ENCODE data around the gene FOXJ1. TPM values are rescaled to one million over a fixed set of nuclear protein-coding genes. Genes with fewer than 3 reads are reported as not detected.

Gene FOXJ1
- polyA plus RNA-seq, 4 donors: 18.7 to 31.7 (median 19.4) TPM

DNA sequence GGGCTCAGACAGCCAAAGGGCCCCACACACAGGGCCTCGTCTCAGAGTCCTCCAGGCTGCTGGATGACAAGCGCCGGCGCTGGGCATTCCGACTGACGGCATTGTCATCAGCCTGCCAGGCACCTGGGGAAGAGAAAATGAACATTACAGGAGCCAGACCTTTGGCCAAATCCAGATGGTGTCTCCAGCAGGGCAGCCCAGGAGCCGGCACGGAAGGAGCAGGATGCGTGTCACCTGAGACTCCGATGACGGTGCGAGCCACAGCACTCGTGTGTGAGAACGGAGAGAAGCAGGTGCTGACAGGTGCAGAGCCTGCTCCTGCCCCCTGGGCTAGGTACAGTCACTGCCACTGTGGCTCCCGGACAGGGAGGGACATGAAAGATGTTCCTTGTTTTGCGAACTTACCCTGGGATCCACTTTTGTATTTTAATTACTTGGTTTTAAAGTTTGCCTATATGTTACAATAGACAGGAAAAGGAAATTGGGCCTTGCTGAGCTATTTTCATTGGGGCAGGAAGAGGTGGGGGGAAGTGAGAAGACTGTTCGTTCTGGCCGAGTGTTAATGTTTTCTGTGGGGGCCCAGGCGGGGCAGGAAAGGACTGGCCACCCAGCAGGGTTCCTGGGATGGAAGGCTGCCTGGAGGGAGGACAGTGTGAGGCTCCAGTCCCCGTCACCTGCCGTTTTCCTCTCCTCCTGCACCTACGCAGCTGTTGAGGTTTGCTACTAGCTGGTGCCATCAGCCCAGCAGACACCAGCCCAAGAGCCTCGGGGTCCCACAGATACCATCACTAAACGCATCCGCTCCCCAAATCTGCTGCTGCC lies 4.4 kb upstream of the FOXJ1 start:
- DNase-seq (ENCODE audit: low read depth in 4 of 4, low spot score in 3 of 4): no peak

DNA sequence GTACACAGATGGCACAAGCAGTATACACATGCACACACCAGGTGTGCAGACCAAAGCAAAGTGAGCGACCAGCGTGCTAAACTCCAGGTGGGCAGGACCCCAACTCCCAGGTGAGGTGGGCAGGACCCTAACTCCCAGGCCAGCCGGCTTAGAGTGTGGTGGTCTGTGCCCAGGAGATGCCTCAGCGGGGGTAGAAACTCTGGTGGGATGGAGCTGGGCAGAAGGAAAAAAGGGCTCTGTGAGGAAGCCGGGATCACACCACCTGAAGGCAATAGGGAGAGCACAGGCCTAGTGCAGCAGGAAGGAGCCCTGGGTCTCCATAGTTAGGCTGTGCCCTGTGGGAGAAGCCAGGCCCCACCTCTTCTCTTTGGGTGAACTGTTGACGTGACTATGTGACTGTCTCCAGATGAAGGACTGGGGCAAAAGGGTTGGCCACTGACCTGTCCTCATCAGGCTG lies 1.6 kb upstream of the FOXJ1 start:
- no peak for DNase-seq (ENCODE audit: low read depth in 4 of 4, low spot score in 3 of 4)

DNA sequence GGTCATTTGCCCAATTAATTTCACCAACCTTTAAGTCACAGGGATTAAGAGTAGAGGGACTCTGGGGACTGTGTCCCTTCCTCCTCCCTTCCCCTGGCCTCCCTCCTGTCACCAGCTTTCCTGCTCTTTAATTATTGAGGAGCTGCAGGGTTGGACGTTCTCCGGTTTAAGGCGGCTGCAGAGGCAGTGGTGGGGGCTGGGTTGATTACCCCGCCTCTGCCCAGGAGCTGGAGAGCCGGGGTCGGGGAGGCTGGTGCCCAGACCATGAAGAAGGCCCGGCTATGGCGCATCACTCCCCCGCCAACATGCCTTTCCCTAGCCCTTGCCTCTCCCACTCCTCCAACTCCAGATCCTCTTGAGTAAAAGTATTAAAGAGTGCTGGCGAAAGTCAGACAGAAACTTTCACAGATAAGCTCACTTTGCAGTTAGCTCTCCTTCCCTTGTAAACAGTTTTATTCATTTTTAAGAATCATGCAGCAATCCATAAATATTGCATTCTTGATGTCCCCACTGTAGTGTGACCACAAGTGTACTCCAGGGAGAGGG lies 1.1 kb upstream of the FOXJ1 start:
- DNase-seq (ENCODE audit: low read depth in 4 of 4, low spot score in 3 of 4): no peak

DNA sequence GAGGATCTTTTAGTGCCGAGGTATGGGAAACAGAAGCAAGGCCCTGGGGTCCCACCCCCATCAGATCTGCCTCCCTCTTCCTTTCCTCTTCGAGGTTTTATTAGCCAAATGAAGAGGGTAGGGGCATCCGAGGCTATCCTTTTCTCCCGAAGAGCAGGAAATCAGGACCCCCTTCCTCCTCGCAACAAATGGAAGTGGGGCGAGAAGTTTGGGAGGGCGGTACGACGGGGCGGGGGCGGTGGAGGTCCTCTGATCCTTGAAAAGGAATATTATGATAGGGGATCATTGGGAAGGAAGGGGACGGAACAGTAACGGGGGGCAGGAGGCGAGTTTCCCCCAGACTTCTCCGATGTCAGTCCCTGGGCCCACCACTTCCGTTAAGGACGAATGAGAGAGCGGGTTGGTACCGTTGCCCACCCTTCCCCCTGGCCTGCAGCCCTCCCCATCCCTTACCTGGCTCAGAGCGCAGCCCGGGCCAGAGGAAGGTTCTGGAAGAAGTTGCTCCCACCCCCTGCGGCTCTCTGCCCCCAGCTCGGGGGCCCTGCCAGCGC lies 309 bp downstream of the FOXJ1 start:
- no peak for DNase-seq (ENCODE audit: low read depth in 4 of 4, low spot score in 3 of 4)

DNA sequence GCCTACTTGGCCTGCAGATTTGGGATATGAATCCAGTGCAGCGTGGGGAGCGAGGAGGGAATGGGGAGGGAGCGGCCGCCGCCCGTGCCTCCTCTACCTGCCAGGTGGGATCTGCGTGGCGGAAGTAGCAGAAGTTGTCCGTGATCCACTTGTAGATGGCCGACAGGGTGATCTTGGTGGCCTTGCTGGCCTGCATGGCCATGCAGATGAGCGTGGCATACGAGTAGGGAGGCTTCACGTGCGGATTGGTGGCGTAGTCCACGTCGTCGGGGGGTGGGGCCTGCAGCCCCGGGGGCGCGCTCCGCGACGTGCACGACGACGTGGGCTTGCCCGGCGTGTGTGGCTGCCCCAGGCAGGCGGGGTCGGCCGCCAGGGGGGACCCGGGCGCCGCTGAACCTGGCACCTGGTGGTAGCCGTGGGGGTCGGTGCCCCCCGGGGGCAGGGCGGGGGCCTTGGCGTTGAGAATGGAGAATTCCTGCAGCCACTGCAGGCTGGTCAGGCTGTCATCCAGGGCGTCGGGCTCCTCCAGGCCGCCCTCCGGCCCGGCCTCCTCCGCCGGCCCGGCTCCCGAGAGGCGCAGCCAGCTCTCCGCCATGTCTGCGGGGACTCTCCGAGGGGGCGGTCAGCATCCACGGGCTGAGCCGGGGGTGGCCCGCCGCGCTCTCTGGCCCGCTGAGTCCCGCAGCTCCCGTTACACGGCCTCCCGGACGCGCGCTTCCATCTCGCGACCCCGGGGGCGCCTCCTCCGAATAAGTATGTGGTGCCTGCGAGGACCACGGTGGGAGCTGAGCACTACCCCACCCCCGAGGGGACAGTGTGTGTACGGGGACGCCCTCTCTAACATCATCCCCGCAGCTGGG lies 1.0 kb downstream of the FOXJ1 start:
- no peak for DNase-seq (ENCODE audit: low read depth in 4 of 4, low spot score in 3 of 4)

DNA sequence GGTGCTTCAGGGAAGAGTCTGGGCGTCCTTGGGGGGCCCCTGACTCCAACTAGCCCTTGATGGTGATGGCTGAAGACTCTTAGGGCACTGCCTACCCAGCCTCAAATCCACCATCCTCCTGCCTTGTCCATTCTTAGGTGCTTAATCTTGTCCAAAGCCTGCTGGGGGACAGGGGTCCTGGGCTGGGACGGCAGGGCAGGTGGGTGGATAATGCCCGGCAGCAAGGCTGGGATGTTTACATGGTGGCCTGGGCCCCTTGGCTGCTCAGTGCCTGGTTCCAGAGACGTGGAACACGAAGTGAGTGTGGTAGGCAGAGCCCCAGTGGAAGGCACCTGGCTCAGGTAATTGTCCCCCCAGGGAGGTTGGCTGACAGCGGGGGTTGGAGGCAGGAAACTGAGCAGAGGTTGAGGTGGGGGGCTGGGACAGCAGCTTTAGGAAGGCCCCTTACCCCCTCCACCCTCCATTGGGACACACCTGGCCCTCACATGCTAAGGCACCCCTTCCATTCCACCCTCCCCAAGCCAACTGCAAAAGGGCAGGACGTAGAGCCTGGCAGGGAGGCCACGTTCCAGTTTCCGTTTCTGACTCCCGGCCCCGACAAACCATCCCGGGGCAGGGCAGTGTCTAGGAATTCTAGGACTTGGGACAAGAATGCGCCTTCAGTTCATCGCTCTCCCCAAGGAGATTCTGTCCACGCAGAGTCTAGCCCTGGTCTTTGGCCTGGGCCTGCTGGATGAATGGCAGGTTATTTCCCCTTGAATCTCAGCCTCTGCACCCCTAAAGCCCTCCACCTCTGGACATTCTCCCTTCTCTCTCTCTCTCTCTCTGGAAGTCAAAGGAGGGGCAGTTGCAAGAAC lies 1.9 kb downstream of the FOXJ1 start:
- no peak for DNase-seq (ENCODE audit: low read depth in 4 of 4, low spot score in 3 of 4)

DNA sequence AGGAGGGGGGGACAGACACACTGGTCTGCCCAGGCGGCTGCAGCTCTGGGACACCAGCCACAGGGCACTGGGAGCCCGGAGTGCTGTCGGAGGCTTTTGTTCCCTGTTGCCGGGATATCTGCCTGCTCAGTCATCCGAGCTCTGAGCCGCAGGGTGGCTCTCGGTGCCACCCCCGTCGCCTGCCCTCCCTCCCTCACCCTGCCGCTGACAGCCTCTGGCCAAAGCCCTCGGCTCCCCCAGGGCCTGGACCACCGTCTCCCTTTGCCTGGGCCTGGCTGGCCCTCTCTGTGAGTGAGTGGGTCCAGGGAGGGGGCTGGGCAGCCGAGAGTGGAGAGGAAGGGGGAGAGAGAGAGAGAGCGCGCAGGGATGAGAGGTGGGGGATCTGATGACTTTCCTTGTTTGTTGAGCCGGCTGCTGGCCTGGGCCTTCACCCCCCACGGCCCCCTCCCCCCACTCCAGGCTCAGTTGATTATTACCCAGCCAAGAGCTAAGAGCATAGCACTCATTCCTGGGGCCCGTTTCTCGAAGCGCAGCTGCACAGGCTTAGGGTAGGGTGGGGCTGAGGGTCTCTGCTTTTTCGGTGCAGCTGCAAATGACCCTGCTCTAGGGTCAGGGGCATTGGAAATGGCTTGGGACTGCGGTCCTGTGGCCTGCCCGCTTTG lies 2.7 kb downstream of the FOXJ1 start:
- peak in 1 of 4 donors; percentile 61 for DNase-seq (ENCODE audit: low read depth in 4 of 4, low spot score in 3 of 4)

DNA sequence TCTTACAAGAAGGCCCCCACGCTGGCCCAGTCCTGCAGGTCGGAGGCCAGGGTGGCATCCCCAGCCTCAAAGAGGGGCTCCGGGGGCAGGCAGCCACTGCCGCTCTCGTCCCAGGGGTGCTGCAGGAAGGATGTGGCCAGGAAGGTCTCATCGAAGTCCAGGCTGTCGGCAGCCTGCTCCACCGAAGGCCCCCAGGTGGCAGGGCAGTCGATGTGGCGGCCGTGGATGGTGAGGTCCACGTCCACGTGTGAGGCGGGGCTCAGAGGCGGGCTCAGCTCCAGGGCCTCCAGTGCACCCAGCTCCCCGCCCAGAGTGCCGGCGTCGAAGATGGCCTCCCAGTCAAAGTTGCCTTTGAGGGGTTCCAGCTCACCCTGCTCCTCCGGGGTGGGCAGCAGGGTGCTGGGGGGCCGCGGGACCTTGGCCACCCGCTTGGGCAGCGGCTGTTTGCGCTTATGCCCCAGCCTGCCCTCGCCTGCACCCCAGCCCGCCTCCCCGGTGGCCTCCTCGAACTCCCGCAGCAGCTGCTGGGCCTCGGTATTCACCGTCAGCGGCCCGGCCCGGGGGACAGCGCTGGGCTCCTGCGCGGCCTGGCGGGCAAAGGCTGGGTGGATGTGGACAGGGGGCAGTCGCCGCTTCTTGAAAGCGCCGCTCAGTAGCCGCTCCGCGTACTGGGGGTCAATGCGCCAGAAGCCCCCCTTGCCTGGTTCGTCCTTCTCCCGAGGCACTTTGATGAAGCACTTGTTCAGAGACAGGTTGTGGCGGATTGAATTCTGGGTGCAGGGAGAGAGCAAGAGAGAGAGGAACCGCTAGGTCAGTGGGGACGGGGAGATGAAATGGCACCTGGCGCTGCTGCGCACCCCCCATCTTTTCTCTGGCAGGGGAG lies 3.5 kb downstream of the FOXJ1 start:
- DNase-seq (ENCODE audit: low read depth in 4 of 4, low spot score in 3 of 4): no peak

DNA sequence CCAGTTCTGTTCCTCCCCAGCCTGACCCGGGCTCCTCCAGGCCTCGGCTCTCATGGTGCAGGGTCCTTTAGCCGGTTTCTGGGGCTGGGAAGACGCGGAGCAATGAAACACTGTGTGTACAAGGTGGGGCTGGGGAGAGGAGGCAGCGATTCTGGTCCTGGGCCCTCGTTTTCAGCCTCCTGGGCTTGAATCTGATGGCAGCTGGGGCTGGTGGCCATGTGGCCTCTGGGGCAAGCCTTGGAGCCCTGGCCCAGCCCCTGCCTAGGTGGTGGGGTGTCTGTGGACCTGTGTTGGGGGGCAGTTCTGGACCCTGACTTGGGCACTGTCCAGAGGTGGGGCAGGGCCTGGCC lies 4.1 kb downstream of the FOXJ1 start:
- DNase-seq (ENCODE audit: low read depth in 4 of 4, low spot score in 3 of 4): no peak

DNA sequence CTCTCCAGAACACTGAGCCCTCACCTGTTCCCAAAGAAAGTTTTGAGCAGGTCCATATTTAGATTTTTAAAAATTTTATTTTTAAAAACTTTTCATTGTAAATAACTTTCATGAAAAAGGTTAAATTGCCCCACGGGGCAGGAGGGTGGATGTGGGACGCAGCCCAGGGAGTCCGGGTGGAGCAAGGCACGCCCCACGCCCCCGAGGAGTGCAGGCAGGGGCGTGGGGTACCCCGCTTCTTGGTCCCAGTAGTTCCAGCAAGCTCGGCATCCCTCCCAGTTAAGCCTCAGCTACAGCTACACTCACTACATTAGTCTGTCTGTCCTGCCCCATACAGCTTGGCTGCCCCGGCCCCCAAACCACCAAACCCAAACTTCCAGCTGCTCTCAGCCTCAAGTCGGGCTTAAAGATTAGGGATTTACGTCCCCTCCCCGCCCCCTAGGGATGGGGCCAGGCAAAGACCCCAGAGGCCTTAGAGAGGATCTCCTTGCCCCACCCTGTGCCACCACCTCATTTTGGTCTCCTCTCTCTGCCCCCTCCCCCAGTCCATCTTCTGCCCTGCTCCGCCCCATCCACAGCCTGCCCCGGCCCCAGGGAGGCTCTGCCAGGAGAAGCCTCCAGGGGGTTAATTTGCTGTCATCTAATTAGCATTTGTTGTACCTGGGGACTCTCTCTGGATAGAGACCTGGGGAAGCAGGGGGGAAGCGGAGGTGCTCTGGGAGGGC lies 4.6 kb downstream of the FOXJ1 start:
- no peak for DNase-seq (ENCODE audit: low read depth in 4 of 4, low spot score in 3 of 4)

DNA sequence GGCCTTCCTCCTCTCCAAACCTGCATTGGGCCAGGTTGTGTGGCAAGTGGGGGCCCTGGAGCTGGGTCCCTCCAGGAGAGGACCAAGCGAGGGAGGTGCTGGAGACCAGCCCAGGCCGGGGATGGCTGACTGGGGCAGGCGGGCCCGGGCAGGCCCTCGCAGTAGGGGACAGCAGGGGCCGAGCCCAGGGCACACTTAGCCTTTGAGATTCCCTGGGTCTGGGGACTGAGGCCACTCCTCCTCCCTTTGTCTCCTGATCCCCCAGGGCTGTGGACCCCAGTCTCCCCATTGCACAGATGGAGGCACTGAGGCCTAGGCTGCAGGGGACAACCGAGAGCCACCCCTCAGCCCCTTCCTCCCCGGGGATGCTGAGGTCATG lies 5.2 kb downstream of the FOXJ1 start:
- no peak for DNase-seq (ENCODE audit: low read depth in 4 of 4, low spot score in 3 of 4)

DNA sequence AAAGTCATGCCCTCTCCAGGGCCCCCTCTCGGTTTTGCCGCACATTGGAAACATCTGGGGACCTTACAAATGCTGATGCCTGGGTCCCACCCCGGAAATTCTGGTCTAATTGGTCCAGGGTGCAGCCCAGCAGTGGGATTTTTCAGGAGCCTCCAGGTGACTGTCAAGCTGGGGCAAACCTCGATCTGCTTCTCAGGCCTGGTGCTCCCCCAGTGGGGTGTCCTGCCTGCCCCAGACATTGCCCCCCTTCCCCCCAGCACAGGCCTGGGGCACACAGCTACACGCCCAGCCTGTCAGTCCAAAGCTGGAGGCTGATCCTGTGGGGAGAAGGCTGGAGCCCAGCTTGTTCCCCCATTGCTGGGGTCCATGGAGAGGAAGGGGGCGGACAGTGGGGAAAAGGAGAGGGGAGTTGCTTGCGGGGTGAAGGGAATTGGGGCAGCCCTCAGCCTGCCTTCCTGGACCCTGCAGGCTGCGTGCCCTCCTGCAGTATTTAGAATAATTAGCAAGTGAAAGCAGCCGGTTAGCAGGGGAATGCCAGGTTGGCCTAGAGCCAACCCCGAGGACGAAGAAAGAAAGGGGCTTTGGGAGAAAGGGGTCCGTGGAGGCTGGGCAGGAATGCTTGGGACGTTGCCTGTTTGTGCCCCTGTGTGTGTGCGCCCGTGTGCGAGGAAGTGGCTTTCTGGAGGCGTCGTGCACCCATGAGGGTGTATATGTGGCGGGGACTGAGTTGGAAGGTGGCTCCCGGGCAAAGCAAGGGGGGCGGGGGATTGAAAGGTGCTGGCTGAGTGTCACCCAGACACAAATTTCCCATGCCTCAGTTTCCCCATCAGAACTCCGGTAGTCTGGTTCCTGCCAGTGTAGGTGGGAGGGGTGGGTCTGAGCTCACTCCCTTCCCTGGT lies 5.9 kb downstream of the FOXJ1 start:
- no peak for DNase-seq (ENCODE audit: low read depth in 4 of 4, low spot score in 3 of 4)

DNA sequence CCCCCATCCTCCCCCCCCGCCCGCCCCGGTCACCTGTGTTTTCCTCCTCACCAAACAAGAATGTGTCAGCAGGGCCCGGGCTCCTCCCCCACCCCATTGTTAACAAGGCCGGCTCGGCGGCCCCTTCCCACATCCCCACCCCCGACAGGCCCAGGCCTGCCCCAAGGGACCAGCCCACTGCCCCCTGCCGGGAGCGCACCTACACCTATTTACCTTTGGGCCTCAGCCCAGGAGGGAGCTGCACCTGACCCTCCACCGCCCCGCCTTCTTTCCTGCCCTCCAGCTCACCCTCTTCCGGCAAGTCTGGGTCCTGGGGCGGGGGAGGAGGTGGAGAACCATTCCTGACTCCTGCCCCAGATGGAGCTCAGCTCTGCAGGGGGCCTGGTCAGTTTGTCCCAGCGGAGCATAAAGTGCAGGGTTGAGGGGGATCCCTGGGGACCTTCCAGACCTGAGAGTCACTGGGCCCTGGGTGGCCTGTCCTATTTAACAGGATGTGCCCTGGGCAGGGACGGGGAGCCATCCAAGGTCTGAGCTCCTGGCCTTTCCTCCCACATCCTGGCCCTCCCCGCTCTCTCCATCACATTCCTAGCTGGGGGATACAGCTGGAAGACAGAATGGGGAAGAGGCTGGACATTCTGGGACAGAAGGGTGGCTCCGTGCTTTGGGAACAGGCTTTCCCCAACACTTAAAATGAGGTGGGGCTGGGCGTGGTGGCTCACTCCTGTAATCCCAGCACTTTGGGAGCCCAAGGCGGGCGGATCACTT lies 8.3 kb downstream of the FOXJ1 start:
- DNase-seq (ENCODE audit: low read depth in 4 of 4, low spot score in 3 of 4): no peak

DNA sequence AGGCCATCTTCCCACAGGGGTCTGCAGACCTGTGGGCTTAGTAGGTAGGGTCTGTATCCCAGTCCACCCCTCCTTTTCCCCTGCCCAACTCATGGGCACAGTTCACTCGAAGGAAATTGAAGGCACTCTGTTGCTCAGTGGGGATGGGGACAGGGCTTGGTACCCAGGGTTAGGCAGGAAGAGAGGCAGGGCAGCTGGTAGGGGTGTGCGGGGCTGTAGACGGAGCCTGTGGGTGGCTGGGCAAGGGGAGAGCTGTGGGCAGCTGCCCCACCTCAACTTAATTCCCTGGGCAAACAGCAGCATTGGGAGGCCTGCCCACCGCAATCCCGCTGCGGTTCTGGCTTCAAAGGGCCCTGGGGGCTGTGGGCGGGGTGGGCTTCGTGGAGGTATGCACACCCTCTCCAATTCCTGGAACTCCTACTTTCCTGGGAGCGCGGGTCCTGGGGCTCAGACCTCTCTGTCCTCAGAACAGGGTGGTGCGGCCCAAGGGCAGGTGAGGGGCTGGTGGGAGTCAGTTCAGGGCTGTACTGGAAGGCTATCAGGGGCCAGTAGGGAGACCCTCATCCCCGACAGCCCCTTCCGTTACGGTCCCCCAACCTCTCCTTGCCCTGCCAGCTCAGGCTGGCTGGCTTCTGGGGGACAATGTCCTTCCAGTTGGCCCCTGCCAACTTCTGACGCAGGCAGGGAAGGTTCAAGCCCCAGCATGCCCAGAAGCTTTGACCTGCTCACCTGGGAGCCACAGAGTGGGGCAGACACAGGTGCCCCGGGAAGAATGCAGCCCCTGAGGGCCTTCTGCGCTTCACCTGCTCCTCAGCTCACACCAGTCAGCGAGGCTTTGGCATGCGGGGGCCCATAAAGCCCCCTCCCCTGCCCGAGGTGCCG lies 9.1 kb downstream of the FOXJ1 start:
- DNase-seq (ENCODE audit: low read depth in 4 of 4, low spot score in 3 of 4): no peak

DNA sequence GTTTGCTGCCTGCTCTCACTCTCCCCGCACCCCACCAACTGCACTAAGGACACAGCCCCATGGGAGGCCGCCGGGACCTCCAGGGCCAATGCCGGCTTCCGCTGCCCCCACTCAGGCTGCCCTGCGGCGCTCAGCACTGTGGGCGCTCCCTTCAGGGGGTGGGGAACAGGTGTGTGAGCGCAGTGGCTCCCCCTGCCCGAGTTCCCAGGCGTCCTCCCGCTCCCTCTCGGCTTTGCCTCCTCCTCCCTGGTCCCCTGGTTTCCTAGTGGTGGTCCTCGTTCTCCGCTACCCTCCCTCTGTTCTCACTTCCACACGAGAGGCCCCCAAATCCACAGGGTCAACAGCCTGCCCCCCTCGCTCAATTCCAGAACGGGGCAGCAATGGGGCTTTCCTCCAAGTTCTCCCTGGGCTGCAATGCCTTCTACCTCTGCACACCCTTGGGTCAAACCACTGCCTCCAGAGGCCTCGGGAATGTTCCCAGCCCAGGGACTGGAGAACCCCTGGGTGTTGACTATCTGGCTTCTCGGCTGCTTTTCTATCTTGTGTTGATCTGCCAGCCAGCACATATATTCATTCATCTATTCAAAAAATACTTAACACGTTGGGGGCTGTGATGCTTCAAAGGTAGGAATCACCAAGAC lies 9.9 kb downstream of the FOXJ1 start:
- no peak for DNase-seq (ENCODE audit: low read depth in 4 of 4, low spot score in 3 of 4)

All from right renal pelvis (tissue), 4 donors.